ENCODE results near the gene IQCK.

IQCK gene

DNA sequence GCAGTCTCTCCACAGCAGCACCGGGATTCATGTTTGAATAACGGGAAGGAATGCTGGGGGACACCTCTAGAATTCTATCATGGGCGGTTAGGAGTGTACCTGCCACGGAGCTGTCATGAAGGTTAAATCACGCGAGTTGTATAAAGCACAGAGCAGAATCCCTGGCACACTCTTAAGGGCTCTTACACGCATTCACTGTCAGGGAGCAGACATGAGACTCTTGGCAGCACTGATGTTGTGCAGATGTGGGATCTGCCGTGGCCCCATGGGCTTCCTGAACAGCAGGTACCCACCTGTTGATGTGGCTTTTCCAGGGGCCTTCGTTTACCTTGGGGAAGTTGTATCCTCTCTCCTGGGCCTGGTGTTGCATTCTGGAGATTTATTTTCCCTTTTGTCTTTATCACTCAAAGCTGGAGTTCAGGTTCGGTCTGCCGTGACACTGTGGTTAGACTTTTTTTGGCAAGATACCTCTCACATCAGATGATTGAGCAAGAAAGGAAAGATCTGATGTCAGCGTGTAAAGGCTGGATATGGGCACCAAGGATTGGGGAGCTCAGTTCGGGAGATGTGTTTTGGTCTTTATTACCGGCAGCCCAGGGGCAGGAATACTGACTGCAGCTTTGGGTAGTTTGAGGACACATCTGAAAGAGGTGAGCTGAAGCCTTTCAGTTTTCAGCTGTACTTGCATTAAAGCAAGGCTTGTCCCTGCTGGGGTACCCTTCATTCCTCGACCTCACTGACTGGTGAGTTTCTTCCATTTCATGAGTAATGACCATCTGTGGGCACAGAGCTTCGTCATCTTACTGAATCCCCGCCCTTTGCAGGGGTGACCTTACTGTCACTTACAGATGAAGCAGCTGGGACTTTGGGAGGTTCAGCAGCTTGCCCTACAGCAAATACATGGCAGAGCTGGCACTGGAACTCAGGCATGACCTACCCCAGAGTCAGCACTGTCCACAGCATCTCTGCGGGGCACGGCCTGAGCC, 19.3 kb upstream of the IQCK start:
- DNase-seq, result peak in 2 of 10 donors; percentile 12 to 44
- intact Hi-C loops (cut with DNase I), result no loop called here

DNA sequence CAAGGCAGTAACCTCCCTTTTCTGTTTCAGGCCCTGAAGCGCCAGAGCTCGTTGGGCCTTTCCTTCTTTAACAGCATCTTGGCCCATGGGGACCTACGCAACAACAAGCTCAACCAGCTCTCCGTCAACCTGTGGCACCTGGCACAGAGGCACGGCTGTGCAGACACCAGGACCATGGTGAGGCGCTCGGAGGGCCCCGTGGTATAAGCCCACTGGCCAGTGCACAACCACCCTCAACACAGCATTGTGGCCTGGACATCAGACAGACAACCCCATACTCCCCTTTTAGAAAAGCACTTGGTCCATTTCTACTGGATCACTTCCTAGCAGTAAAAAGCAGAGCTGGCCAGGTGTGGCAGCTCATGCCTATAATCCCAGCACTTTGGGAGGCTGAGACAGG, 18.6 kb upstream of the IQCK start:
- no peak for DNase-seq
- intact Hi-C loops (cut with DNase I), result no loop called here

GRCh38 chr16:19700319-19700781, 17.7 kb upstream of the IQCK start:
- peak in 2 of 10 donors; percentile 70 for DNase-seq
- intact Hi-C loops (cut with DNase I), result no loop called here

DNA sequence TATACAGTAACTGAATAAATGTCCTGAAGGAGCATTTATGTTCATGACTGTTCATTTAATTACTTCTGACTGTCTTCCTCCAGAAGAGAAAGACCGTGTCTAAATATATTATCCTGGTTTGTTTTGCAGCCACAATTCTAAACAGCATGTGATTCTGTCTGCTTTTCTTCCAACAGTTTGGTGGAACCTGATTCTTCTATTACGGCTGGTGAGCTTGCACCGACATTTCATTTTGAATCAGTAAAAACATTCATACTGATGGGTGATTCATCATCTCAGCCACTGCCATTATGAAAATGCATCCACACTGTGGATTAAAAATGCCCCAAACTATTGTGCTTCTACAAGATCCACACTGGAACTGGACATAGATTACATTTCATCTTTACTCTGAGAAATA, 17.0 kb upstream of the IQCK start:
- intact Hi-C loops (cut with DNase I), result no loop called here
- no peak for DNase-seq

- intact Hi-C loops (cut with DNase I), result no loop called here
- DNase-seq, result peak in 1 of 10 donors; percentile 27
Observed at GRCh38 chr16:19703172-19703889, 14.7 kb upstream of the IQCK start.

DNA sequence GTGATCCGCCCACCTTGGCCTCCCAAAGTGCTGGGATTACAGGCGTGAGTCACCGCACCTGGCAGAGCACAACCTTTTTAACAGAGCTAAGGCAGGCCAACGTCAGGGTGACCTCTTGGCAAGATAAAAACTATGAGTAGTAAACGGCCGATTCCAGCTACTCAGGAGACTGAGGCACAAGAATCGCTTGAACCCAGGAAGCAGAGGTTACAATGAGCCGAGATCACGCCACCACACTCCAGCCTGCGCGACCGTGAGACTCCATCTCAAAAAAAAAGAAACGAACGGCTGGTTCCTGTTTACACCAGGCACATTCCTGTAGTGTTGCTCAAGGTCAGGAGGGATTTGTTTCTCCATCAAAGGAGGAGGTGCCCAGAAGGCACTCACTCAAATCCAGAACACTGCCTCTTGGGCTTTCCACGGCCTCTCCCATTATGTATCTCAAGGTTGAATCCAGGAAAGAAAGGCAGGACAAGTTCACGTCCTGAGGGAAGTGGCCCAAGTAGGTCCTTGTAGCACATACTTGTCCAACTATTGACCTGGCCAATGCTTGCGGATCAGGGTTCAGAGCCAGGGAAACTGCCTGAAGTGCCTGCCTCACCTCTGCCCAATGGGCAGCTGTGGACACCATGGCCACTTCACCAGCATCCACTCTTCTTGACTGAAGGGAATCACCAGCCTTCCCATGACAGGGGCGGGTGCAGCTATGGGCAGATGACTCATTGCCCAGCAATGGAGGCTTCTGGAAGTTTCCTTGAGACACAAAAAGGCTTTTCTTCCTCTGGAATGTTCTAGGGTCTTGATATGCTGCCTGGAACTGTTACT, 13.5 kb upstream of the IQCK start:
- intact Hi-C loops (cut with DNase I), result no loop called here
- DNase-seq, result peak in 1 of 10 donors; percentile 14

- intact Hi-C loops (cut with DNase I), result no loop called here
- DNase-seq, result peak in 2 of 10 donors; percentile 7 to 38
Observed at GRCh38 chr16:19705146-19705501, 12.9 kb upstream of the IQCK start.

GRCh38 chr16:19705843-19706242, 12.2 kb upstream of the IQCK start:
- intact Hi-C loops (cut with DNase I), result no loop called here

GRCh38 chr16:19706846-19707245, 11.2 kb upstream of the IQCK start:
- DNase-seq, result peak in 1 of 10 donors; percentile 86
- intact Hi-C loops (cut with DNase I), result no loop called here

More at GRCh38 chr16:19705843-19706242, 12.2 kb upstream of the IQCK start:
- no peak for DNase-seq

GRCh38 chr16:19707569-19708295, 10.3 kb upstream of the IQCK start:
- intact Hi-C loops (cut with DNase I), result no loop called here
- no peak for DNase-seq

DNA sequence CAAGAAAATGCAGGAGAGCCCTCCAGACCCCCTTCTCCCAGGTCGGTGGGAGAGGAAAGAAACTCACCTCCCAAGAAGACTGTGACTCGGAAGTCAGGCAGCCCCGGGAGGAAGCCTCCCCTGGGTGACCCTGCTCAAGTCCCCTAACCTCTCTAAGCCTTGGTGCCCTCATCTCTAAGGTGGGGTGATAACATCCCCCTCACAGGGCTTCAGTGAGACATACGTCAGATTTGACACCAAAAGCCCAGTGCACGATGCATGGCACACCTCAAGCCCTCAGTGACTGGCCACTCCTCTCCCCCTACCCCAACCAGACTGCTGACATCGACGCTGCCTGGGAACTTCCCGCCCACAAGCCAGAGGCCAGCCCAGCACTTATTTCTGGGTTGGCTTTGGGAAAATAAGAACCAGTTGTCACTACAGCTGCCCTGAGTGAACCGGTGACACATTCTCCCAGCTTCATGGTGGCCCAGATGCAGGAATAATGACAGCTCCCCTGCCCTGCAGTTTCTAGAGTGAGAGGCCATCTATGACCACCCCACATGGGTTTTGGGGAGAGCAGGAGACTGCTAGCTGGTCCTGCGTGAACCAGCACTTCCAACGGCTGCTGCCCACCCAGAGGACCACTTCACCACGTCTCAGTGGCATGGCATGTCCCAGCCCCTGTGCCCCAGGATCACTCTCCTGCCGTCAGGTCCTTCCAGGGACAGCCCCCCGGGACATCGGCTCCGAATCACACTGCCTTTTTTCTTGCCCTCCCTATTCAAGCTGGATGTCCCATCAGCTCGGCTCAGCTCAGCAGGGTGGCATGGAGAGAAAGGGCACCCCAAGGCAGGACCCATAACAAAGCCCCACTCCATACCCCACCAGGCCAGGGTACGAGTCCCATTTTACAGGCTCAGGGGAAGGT, 9.5 kb upstream of the IQCK start:
- intact Hi-C loops (cut with DNase I), result no loop called here

GRCh38 chr16:19709381-19710136, 8.5 kb upstream of the IQCK start:
- intact Hi-C loops (cut with DNase I), result no loop called here
- DNase-seq, result no peak

More for the DNA sequence above, 9.5 kb upstream of the IQCK start:
- no peak for DNase-seq

GRCh38 chr16:19710191-19710908, 7.7 kb upstream of the IQCK start:
- DNase-seq, result no peak
- intact Hi-C loops (cut with DNase I), result no loop called here

GRCh38 chr16:19710991-19711545, 7.0 kb upstream of the IQCK start:
- intact Hi-C loops (cut with DNase I), result no loop called here
- DNase-seq, result no peak

DNA sequence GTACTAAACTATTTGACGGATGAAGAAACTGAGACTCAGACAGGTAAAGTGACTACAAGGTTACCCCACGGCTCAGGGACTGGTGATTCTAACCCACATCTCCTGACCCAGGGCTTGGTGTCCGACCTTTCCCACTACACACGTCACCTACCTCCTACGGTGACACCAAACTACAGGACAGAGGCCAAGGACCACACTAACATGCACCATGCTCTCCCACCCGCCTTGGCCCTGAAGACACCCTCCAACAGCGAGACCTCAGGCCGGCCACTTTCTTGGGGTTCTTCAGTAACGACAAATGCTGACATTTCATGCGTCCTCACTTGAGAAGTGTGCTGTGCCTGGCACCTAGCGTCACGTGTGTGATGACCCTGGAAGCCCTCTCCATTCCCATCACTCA, 6.4 kb upstream of the IQCK start:
- intact Hi-C loops (cut with DNase I), result no loop called here
- DNase-seq, result no peak

DNA sequence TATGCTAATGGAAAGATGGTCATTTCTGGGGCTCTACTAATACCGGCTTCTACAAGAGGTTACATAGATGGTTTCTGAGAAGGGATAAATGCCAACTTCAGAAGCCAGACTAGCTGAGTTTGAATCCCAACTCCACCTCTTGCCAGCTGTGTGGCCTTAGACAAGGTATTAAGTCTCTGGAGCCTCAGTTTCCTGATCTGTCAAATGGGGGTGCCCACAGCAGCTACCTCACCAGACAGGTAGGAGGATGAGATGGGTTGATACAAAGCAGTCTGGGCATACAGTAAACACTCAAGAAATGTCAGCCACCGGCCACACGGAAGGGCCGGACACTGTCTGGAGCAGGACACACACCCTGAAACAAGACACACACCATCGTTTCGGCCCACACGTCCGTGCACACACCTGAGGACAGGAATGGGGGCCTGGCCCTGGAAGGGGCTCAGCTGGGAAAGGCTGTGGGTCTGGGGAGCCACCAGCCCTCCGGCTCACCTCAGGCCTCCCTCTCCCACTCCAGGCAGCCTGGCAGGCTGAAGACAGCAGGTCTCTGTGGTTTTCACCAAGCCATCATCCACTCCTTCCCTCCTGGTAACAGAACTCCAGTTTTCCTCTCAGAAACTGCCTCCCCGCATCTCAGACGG, 5.5 kb upstream of the IQCK start:
- DNase-seq, result no peak
- intact Hi-C loops (cut with DNase I), result no loop called here

GRCh38 chr16:19713697-19714096, 4.4 kb upstream of the IQCK start:
- DNase-seq, result no peak
- intact Hi-C loops (cut with DNase I), result no loop called here

Data from posterior cingulate gyrus (tissue), 11 donors.